Calu3 (cell line): ENCODE data around the gene CDC42SE2. TPM values are rescaled to one million over a fixed set of nuclear protein-coding genes. Genes with fewer than 3 reads are reported as not detected.

Experiments
- BruUV-seq: library from RNA; stranded (reverse); fragments of 400-500 nt; replicated peaks from 2 replicates; lab custom pipeline; 2021; lab: Mats Ljungman, UMichigan
- CTCF ChIA-PET: fragments of 300-600 bp; sonication (Branson Sonifier 250); formaldehyde crosslinking; loops from one replicate; lab custom pipeline; 2022; ENCODE audit warnings: antibody characterized with exemption; lab: Charles Lee
- DNase-seq: peaks from one replicate; pipeline ENCODE4 v3.0.0; 2022
- H3K27ac Mint-ChIP-seq: one replicate; pipeline ENCODE4 v1.8.0; 2022; ENCODE audit warnings: mixed read lengths; ENCODE audit not compliant: unreplicated experiment
- H3K27me3 Mint-ChIP-seq: one replicate; pipeline ENCODE4 v1.8.0; 2022; ENCODE audit warnings: mixed read lengths; ENCODE audit not compliant: unreplicated experiment
- H3K36me3 Mint-ChIP-seq: one replicate; pipeline ENCODE4 v1.8.0; 2022; ENCODE audit warnings: mild to moderate bottlenecking, moderate library complexity, mixed read lengths; ENCODE audit not compliant: insufficient read depth, unreplicated experiment
- H3K4me1 Mint-ChIP-seq: one replicate; pipeline ENCODE4 v1.8.0; 2022; ENCODE audit warnings: mild to moderate bottlenecking, low read depth, mixed read lengths; ENCODE audit not compliant: unreplicated experiment
- H3K4me3 Mint-ChIP-seq: one replicate; pipeline ENCODE4 v1.8.0; 2022; ENCODE audit warnings: mild to moderate bottlenecking, low read depth, moderate library complexity, mixed read lengths; ENCODE audit not compliant: unreplicated experiment
- H3K9me3 Mint-ChIP-seq: one replicate; pipeline ENCODE4 v1.8.0; 2022; ENCODE audit warnings: low read depth, mixed read lengths; ENCODE audit not compliant: unreplicated experiment
- intact Hi-C: fragments of 100-400 bp; cut with micrococcal nuclease; formaldehyde crosslinking; loops from one replicate; pipeline ENCODE4 v1.10.0; 2022; ENCODE audit not compliant: unreplicated experiment
- total RNA-seq: library from RNA; stranded (reverse); gene quantifications from 2 replicates; pipeline ENCODE4 v1.2.3, GENCODE V29; 2022
- TF ChIP-seq, protein P1 (sequence below): fragments of 200-600 bp; IDR thresholded peaks from one replicate; pipeline ENCODE4 v1.8.0; 2022; ENCODE audit warnings: antibody characterized with exemption; ENCODE audit not compliant: unreplicated experiment

Gene CDC42SE2
- total RNA-seq, 1 experiment from 2014 or later = 63.9 TPM

GRCh38 chr5:131242728-131243255 lies 21.1 kb upstream of the CDC42SE2 start:
- TF ChIP-seq, protein P1, sequence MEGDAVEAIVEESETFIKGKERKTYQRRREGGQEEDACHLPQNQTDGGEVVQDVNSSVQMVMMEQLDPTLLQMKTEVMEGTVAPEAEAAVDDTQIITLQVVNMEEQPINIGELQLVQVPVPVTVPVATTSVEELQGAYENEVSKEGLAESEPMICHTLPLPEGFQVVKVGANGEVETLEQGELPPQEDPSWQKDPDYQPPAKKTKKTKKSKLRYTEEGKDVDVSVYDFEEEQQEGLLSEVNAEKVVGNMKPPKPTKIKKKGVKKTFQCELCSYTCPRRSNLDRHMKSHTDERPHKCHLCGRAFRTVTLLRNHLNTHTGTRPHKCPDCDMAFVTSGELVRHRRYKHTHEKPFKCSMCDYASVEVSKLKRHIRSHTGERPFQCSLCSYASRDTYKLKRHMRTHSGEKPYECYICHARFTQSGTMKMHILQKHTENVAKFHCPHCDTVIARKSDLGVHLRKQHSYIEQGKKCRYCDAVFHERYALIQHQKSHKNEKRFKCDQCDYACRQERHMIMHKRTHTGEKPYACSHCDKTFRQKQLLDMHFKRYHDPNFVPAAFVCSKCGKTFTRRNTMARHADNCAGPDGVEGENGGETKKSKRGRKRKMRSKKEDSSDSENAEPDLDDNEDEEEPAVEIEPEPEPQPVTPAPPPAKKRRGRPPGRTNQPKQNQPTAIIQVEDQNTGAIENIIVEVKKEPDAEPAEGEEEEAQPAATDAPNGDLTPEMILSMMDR = no peak
- H3K27me3 Mint-ChIP-seq = no peaks in the 10 kb centered on the region
- intact Hi-C loops = no loop called here
- CTCF ChIA-PET = interaction anchor here (0.7 kb wide), 1 partner anchor 22 kb away, joined by 4 read pairs; no protein-coding TSS in a partner anchor
- H3K4me1 Mint-ChIP-seq = peaks cover 19% of the 10 kb centered on the region
- H3K9me3 Mint-ChIP-seq = no peaks in the 10 kb centered on the region
- H3K4me3 Mint-ChIP-seq = no peak overlapping the region
- BruUV-seq = no TSS peak
- DNase-seq = no peak
- no peaks in the 10 kb centered on the region for H3K36me3 Mint-ChIP-seq
- H3K27ac Mint-ChIP-seq = peak overlapping the region; percentile 63

- CTCF ChIA-PET = interaction anchor here (1.3 kb wide), 1 partner anchor 13 kb away, joined by 3 read pairs; no protein-coding TSS in a partner anchor
- Mint-ChIP-seq H3K4me1 (peaks cover 19% of the 10 kb centered on the region), H3K9me3 (no peaks in the 10 kb centered on the region), H3K4me3 (no peak overlapping the region), H3K27ac (no peak overlapping the region), H3K36me3 (no peaks in the 10 kb centered on the region), H3K27me3 (no peaks in the 10 kb centered on the region)
- no TSS peak for BruUV-seq
- TF ChIP-seq, protein P1 = no peak
- DNase-seq = no peak
- intact Hi-C loops = no loop called here
Observed at GRCh38 chr5:131245312-131245711, 18.5 kb upstream of the CDC42SE2 start.

DNA sequence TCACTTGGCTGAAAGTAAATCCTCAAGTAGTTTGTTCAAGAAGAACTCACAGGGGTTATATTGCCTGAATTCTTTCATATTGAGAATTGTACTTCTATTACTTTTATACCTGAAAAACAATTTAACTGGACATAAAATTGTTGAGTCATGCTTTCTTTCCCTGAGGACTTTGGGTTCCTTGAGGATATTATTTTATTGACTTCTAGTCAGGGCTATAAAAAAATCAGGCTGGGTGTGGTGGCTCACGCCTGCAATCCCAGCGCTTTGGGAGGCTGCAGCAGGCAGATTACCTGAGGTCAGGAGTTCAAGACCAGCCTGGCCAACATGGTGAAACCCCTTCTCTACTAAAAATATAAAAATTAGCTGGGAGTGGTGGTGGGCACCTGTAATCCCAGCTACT lies 17.9 kb upstream of the CDC42SE2 start:
- peaks cover 19% of the 10 kb centered on the region for H3K4me1 Mint-ChIP-seq
- H3K27ac Mint-ChIP-seq = no peak overlapping the region
- DNase-seq = no peak
- no TSS peak for BruUV-seq
- no peak overlapping the region for H3K4me3 Mint-ChIP-seq
- no peaks in the 10 kb centered on the region for H3K36me3 Mint-ChIP-seq
- intact Hi-C loops = no loop called here
- no peaks in the 10 kb centered on the region for H3K9me3 Mint-ChIP-seq
- H3K27me3 Mint-ChIP-seq = no peaks in the 10 kb centered on the region
- CTCF ChIA-PET = interaction anchor here (1.3 kb wide), 1 partner anchor 13 kb away, joined by 3 read pairs; no protein-coding TSS in a partner anchor
- TF ChIP-seq, protein P1 = no peak

- no TSS peak for BruUV-seq
- H3K36me3 Mint-ChIP-seq = no peaks in the 10 kb centered on the region
- H3K4me3 Mint-ChIP-seq = no peak overlapping the region
- peaks cover 15% of the 10 kb centered on the region for H3K4me1 Mint-ChIP-seq
- TF ChIP-seq, protein P1 = no peak
- CTCF ChIA-PET = interaction anchor here (1.2 kb wide), 1 partner anchor 98 kb away, joined by 3 read pairs; no protein-coding TSS in a partner anchor
- no peak overlapping the region for H3K27ac Mint-ChIP-seq
- no peaks in the 10 kb centered on the region for H3K9me3 Mint-ChIP-seq
- no peak for DNase-seq
- intact Hi-C loops = no loop called here
- no peaks in the 10 kb centered on the region for H3K27me3 Mint-ChIP-seq
Observed at GRCh38 chr5:131246504-131246903, 17.3 kb upstream of the CDC42SE2 start.
